Measurements from ENCODE around the gene VRTN. TPM values are rescaled to one million over a fixed set of nuclear protein-coding genes. Genes with fewer than 3 reads are reported as not detected.

The VRTN gene
- total and polyA plus RNA-seq, 2 donors = not detected

DNA sequence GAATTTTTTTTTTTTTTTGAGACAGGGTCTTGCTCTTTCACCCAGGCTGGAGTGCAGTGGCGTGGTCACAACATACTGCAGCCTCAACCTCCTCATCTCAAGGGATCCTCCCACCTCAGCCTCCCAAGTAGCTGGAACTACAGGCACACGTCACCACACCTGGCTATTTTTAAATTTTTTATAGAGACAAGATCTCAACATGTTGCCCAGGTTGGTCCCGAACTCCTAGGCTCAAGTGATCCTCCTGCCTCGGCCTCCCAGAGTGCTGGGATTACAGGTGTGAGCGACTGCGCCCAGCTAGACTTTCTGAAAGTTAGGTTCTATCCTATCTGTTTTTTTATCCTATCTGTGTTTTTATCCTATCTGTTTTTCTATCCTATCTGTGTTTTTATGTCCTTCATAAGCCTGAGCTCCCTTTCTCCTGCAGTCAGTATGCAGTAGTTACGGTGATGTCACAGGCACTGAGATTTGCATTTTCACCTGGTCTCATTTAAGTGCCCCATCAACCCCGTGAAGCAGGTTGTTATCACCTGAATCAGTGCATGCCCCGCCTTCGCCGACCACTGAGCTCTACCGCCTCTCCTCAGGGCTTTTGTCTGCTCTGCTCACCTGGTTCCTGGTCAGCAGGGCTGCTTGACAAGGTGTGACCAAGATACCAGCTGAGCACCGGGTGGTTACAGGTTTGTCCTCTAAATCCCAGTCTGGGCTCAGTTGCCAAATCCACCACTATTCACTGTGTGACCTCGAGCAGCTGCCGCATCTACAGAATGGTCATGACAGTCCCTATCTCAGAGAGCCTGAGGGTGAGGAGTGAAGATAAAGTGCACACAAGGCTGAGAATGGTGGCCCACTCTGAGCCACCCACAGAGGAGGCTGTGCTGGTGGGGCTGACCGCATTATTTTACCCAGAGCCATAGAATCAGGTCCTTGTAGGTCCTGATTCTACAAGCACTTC, 44.6 kb downstream of the VRTN start:
- H3K4me1 ChIP-seq (ENCODE audit: insufficient read depth) = no peaks in the 10 kb centered on the region
- DNase-seq (ENCODE audit: extremely low spot score) = no peak
- H3K27ac ChIP-seq (ENCODE audit: low read depth) = no peak overlapping the region
- no peaks in the 10 kb centered on the region for H3K36me3 ChIP-seq (ENCODE audit: insufficient read depth)
- no peak overlapping the region for H3K4me3 ChIP-seq (ENCODE audit: low read depth, low read length)
- WGBS = 77% methylated on average over 16 of the region's 16 CpGs

DNA sequence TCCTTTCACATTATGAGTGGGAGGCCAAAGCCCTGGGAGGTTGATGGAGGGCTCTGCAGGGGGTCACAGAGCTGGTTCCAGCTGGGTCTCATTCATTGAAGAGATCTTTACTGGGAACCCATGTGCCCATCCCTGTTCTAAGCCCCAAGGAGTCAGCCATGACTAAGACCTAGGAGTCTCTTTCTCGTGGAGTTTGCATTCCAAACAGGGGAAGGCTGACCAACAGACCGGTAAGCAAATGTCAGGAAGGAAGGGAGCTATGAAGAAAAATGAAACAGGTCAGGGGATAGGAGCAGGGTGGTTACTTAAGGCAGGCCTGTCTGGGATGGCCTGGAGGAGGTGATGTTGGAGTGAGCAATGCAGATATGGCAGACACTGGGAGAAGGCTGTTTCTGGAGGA, 46.3 kb downstream of the VRTN start:
- Histone ChIP-seq H3K36me3 (ENCODE audit: insufficient read depth) (no peaks in the 10 kb centered on the region), H3K27ac (ENCODE audit: low read depth) (no peak overlapping the region), H3K4me3 (ENCODE audit: low read depth, low read length) (no peak overlapping the region), H3K4me1 (ENCODE audit: insufficient read depth) (no peaks in the 10 kb centered on the region)
- no peak for DNase-seq (ENCODE audit: extremely low spot score)
- 56% methylated on average over 2 of the region's 2 CpGs for whole genome bisulfite sequencing

- 48% methylated on average over 4 of the region's 4 CpGs for WGBS
- Histone ChIP-seq H3K4me3 (ENCODE audit: low read depth, low read length) (no peak overlapping the region), H3K4me1 (ENCODE audit: insufficient read depth) (no peaks in the 10 kb centered on the region), H3K27ac (ENCODE audit: low read depth) (no peak overlapping the region), H3K36me3 (ENCODE audit: insufficient read depth) (no peaks in the 10 kb centered on the region)
- DNase-seq (ENCODE audit: extremely low spot score) = no peak
Observed at GRCh38 chr14:74395094-74395493, 46.8 kb downstream of the VRTN start.

- no peaks in the 10 kb centered on the region for H3K36me3 ChIP-seq (ENCODE audit: insufficient read depth)
- H3K27ac ChIP-seq (ENCODE audit: low read depth) = no peak overlapping the region
- H3K4me1 ChIP-seq (ENCODE audit: insufficient read depth) = peaks cover 2% of the 10 kb centered on the region
- WGBS = 47% methylated on average over 13 of the region's 13 CpGs
- H3K4me3 ChIP-seq (ENCODE audit: low read depth, low read length) = no peak overlapping the region
- no peak for DNase-seq (ENCODE audit: extremely low spot score)
Observed at GRCh38 chr14:74400031-74400685, 51.9 kb downstream of the VRTN start.

DNA sequence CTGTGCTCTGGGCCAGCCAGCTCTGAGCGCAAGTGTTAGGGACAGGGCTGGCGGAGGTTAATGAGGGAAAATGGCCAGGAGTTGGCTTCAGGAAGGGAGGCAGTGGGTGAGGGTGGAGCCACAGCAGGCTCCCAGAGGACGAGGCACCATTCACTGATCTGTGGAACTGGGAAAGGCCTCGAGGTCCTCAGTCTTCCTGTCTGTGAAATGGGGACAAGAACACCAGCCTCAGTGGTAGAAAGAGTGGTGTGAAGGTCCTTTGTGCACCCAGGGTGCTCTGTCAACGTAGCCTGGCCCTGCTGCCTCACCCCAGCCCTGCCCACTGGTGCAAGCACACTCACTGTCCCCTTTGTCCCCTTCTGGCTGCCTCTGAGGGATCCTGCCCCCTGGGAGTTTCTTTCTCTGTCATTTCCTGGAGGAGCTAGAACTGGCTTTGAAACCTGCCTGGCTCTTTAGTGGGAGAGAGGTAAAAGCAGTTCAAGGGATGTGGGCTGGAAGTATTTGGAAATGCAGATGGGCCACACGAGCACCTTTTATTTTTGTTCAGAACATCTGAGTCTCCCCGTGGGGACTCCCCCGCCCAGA, 52.7 kb downstream of the VRTN start:
- Histone ChIP-seq H3K36me3 (ENCODE audit: insufficient read depth) (no peaks in the 10 kb centered on the region), H3K4me1 (ENCODE audit: insufficient read depth) (peaks cover 2% of the 10 kb centered on the region), H3K4me3 (ENCODE audit: low read depth, low read length) (no peak overlapping the region), H3K27ac (ENCODE audit: low read depth) (no peak overlapping the region)
- no peak for DNase-seq (ENCODE audit: extremely low spot score)
- WGBS = 40% methylated on average over 8 of the region's 8 CpGs

GRCh38 chr14:74401504-74402241, 53.4 kb downstream of the VRTN start:
- no peak overlapping the region for H3K4me3 ChIP-seq (ENCODE audit: low read depth, low read length)
- H3K4me1 ChIP-seq (ENCODE audit: insufficient read depth) = peaks cover 2% of the 10 kb centered on the region
- no peak for DNase-seq (ENCODE audit: extremely low spot score)
- no peaks in the 10 kb centered on the region for H3K36me3 ChIP-seq (ENCODE audit: insufficient read depth)
- WGBS = 6% methylated on average over 12 of the region's 12 CpGs
- H3K27ac ChIP-seq (ENCODE audit: low read depth) = no peak overlapping the region

DNA sequence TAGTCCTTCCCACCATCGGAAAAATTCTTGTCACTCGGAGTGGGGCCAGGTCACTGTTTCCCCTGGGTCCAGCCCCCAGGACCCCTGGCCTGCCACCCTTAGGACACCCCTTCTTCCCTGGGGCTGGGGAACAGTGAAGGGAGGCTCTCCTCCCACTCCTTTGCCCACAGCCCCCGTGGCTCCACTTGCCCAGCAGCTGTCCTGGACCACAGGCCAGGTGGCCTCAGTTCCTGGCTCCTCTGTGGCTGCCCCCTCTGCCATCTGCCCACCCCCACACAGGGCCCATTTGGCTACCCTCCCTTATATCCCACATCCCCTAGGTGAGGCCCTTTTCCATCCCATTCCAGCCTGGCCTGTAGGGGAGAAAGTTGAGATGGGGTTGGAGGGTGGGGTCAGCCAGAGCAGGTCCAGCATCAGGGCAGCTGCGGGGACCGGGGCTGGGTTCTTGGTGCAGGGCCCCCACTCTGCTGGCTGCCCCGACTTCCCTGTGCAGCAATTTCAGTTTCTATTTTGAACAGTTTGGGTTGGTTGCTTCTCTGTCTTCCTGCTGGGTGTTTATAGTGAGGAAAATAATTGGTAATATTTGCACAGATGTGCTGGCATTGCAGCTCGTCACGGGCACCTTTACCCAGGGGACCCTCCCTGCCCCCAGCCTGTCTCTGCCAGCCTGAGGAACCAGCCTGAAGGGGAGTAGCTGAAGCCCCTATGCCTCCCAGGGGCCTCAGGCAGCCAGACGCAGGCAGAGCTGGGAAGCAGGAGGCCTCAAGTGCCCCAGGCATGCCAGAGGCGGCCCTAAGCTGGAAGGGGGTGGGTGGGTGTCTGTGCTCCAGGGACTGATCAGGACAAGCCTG, 54.4 kb downstream of the VRTN start:
- H3K27ac ChIP-seq (ENCODE audit: low read depth) = no peak overlapping the region
- no peaks in the 10 kb centered on the region for H3K36me3 ChIP-seq (ENCODE audit: insufficient read depth)
- WGBS = 54% methylated on average over 10 of the region's 10 CpGs
- H3K4me1 ChIP-seq (ENCODE audit: insufficient read depth) = peaks cover 2% of the 10 kb centered on the region
- no peak overlapping the region for H3K4me3 ChIP-seq (ENCODE audit: low read depth, low read length)
- DNase-seq (ENCODE audit: extremely low spot score) = no peak

GRCh38 chr14:74403619-74404417, 55.5 kb downstream of the VRTN start:
- Histone ChIP-seq H3K4me1 (ENCODE audit: insufficient read depth) (peaks cover 2% of the 10 kb centered on the region), H3K36me3 (ENCODE audit: insufficient read depth) (no peaks in the 10 kb centered on the region), H3K4me3 (ENCODE audit: low read depth, low read length) (no peak overlapping the region), H3K27ac (ENCODE audit: low read depth) (no peak overlapping the region)
- DNase-seq (ENCODE audit: extremely low spot score) = no peak
- WGBS = 88% methylated on average over 12 of the region's 12 CpGs

- DNase-seq (ENCODE audit: extremely low spot score) = no peak
- Histone ChIP-seq H3K4me3 (ENCODE audit: low read depth, low read length) (no peak overlapping the region), H3K36me3 (ENCODE audit: insufficient read depth) (no peaks in the 10 kb centered on the region), H3K27ac (ENCODE audit: low read depth) (no peak overlapping the region), H3K4me1 (ENCODE audit: insufficient read depth) (peaks cover 2% of the 10 kb centered on the region)
- 68% methylated on average over 7 of the region's 7 CpGs for WGBS
Observed at GRCh38 chr14:74404435-74404834, 56.2 kb downstream of the VRTN start.

DNA sequence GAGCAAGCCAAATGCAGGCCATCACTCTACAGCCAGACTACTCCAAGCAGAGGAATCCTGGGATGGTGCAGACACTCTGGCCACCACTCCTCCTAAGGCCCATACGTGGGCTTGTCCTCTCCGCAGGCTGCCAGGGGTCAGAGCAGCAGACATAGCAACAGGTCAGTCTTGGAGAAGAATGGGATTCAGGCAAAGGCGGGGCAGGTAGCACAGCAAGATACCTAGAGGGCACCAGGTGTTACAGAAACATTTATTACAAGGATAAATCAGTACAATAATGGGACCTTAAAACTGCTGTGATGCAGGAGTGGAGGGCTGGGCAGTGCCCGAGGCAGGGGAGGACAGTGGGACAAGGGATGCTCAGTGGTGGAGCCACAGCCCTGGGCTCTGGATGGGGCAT, 57.4 kb downstream of the VRTN start:
- WGBS = 83% methylated on average over 4 of the region's 4 CpGs
- no peak for DNase-seq (ENCODE audit: extremely low spot score)
- H3K4me1 ChIP-seq (ENCODE audit: insufficient read depth) = peaks cover 2% of the 10 kb centered on the region
- H3K4me3 ChIP-seq (ENCODE audit: low read depth, low read length) = no peak overlapping the region
- H3K27ac ChIP-seq (ENCODE audit: low read depth) = no peak overlapping the region
- no peaks in the 10 kb centered on the region for H3K36me3 ChIP-seq (ENCODE audit: insufficient read depth)

- H3K36me3 ChIP-seq (ENCODE audit: insufficient read depth) = no peaks in the 10 kb centered on the region
- H3K4me3 ChIP-seq (ENCODE audit: low read depth, low read length) = no peak overlapping the region
- DNase-seq (ENCODE audit: extremely low spot score) = no peak
- no peaks in the 10 kb centered on the region for H3K4me1 ChIP-seq (ENCODE audit: insufficient read depth)
- H3K27ac ChIP-seq (ENCODE audit: low read depth) = no peak overlapping the region
- 89% methylated on average over 17 of the region's 17 CpGs for WGBS
Observed at GRCh38 chr14:74407021-74407800, 58.9 kb downstream of the VRTN start.

- H3K27ac ChIP-seq (ENCODE audit: low read depth) = no peak overlapping the region
- H3K4me1 ChIP-seq (ENCODE audit: insufficient read depth) = no peaks in the 10 kb centered on the region
- no peak for DNase-seq (ENCODE audit: extremely low spot score)
- WGBS = 90% methylated on average over 5 of the region's 5 CpGs
- no peak overlapping the region for H3K4me3 ChIP-seq (ENCODE audit: low read depth, low read length)
- H3K36me3 ChIP-seq (ENCODE audit: insufficient read depth) = no peaks in the 10 kb centered on the region
Observed at GRCh38 chr14:74407801-74408154, 59.5 kb downstream of the VRTN start.
